Measurements from ENCODE around the gene TTBK2.
A peak's percentile ranks its signal among the peaks of the same experiment; 100 is the strongest.
"Not testable (repeated sequence)": the region's sequence is repeated elsewhere in the genome, so short reads cannot be mapped to it uniquely, and the experiment has no call there.

The TTBK2 gene

DNA sequence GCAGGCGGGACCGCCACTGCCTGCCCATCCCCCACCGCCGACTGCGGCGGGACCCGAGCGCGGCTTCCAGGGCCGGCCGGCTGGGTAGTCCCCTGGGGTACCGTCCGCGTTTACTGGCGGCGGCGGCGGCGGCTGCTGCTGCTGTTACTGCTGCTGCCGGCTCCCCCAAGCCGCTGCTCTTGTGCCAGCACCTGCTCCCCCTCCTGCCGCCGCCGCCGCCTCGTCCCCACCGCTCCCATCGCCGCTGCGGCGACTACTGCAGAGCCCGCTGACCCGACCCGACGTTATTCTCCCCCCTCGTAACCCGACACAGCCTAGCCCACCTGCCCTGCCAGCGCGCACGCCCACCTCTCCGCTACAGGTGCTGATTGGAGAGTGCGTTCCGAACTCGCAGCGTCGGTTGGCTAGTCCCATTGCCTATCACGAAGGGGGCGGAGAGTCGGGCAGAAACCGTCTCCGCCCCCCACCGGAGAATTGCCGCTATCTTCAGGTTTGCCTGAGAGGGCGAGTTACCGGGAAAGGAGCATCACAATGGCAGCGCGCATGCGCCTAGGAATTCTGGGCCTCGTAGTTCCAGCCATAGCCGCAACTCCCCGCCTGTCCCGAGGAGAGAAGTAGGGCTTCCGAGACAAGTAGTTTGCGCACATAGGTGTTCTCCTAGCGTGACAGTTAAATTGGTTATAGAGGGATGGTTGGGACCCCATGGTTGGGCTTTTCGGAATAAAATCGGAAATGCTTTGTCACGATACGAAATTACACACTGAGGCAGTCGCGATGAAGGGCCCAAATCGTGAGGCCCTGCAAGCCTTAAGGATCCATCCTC lies at the start of gene TTBK2:
Gene TTBK2 (minus strand): TSS at position 260 of the 823 bp plus-strand sequence. CDS start 42,161 bp downstream, outside the sequence.
- DNase-seq = peak; percentile 99

DNA sequence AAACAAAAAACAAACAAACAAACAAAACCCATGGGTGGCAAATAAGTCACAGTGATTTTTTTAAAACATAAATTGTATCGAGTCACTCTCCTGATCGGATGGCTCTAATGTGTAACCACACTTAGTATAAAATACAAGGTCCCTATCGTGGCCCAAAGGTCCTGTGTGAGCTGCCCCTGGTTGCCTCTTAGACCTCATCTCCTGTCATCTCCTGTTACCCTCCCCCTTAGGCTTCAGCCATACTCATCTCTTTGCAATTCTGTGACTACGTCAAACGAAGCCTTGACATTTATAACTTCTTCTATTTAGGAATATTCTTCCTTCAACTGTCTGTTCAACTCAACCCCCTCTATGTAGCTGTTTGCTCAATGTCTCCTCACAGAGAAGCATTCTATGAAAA lies 43.9 kb upstream of the TTBK2 start:
- DNase-seq = no peak

DNA sequence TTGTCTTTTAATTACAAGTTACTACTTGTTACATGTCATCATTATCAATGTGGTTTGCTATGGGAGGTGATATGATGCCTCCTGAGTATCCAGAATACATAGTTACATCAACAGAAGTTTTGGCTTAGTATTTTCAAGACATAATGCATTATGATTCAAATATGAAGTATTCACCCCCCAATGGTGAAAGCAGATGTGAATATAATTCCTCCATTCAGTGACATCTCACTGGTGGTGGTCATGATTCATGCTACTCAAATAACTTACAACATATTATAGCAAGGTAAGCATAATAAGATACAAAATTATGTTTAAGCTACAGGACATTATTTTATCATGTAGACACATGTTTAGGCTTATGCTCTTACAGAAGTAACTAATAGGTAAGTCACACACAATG lies 34.9 kb upstream of the TTBK2 start:
- DNase-seq = no peak

DNA sequence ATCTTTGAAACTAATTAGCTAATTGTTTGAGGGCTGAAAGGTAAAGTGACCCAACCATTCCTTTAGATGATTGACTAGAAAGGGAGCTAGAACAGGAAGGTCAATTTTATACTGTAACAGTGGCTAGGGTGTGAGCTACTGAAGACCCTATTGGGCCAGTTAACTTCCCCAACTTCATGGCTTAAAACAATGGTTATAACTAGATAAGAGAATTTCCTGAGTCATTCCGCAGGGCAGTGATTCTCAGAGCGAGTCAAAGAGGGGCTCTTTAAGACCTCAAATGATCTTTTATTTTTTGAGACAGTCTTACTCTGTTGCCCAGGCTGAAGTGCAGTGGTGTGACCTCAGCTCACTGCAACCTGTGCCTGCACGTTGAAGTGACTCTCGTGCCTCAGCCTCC lies 33.7 kb upstream of the TTBK2 start:
- no peak for DNase-seq

DNA sequence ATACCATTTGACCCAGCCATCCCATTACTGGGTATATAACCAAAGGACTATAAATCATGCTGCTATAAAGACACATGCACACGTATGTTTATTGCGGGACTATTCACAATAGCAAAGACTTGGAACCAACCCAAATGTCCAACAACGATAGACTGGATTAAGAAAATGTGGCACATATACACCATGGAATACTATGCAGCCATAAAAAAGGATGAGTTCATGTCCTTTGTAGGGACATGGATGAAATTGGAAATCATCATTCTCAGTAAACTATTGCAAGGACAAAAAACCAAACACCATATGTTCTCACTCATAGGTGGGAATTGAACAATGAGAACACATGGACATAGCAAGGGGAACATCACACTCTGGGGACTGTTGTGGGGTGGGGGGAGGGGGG lies 28.3 kb upstream of the TTBK2 start:
- DNase-seq = not testable (repeated sequence)

DNA sequence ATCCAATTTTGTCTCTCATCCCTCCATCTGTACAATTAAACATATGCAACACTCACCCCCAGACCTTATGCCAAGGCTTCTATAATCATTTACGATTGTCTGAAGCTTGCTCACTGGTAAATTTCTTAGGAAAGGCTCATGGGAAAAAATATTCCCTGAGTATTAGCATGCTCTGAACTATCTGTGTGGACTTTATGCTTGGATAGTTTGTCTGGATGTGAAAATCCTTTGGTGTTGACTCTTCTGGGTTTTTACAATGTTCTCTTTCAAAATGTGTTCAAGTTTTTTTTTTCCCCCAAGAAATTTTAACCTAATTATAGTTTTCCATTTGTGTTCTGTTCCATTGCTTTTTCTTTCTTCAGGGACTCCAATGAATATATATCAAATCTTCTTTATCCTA lies 19.9 kb upstream of the TTBK2 start:
- no peak for DNase-seq

DNA sequence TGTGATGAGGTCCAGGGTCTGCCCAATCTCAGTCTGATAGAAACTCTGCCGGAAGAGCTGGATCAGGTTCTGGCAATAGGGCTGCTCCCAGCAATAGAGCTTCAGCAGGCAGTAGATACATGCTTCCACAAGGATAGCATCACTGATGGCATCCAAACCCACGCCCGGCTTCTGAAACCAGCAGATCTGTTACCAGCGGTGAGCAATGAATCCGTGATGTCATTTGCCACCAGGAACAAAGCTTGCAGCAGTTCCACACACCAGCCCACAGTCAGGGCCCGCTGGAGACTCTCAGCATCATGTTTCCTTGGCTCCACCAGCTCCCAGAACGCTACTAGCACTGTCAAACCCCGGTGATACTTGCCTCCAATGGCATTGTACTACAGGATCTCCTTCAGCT lies 19.3 kb upstream of the TTBK2 start:
- no peak for DNase-seq

DNA sequence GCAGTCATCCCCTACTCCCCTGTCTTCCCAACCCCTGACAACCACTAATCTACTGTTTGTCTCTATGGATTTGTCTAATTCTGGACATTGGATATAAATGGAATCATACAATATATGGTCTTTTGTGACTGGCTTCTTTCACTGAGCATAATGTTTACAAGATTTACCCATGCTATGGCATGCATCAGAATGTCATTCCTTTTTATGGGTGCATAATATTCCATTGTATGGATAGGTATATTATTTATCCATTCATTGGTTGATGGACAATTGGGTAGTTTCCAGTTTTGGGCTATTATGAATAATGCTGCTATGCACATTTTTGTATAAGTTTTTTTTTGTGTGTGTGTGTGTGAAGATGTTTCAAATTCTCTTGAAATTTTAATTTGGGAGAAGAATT lies 16.6 kb upstream of the TTBK2 start:
- no peak for DNase-seq

DNA sequence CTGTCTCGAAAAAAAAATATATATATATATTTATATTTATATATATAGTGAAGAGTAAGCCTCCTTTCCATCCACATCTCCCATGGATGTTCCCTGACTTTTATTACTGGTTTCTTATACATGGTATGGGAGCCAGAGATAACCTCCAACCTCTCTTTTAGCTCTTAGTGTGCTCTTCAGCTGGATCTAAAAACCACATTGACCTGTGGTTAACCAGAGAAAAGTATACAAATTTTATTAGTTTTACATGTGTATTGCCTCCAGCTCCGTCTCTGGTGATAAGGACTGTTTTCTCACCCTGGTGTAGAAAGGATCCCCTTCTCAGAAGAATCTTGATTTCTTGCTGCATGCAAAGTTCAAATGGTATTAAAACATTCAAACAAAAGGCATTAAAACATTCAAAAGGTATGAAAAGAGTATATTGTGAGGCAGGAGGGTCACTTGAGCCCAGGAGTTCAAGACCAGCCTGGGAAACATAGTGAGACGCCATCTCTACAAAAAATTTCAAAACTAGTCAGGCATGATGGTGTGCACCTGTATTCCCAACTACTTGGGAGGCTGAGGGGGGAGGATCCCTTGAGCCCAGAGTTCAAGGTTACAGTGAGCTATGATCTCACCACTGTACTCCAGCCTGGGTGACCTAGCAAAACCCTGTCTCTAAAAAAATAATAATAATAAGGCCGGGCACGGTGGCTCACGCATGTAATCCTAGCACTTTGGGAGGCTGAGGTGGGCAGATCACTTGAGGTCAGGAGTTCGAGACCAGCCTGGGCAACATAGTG lies 13.5 kb upstream of the TTBK2 start:
- DNase-seq = no peak

DNA sequence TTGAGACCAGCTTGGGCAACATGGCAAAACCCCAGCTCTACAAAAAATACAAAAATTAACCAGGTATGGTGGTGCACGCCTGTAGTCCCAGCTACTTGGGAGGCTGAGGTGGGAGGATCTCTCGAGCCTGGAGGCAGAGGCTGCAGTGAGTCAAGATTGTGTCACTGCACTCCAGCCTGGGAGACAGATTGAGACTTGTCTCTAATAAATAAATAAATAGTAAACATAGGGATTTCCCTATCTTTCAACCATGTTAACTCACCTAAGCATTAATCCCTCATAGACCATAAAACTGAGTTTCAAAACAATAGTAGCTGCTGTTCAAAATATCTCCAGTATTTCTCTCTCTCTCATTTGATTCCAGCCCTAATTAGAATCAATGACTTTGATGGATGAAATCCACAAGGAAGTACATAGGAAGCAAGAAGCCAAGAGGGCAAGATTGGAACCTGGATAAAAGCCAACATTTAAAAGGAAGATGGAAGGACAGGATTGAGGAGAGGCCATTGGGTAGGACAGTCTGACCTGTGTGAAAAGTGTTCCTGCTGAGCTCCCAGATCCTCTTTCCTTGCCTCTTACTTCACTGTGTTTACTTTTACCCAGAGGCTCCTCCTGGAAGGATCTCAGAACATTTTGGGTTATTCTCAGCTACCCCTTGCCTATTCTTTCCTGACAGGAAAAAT lies 12.4 kb upstream of the TTBK2 start:
- no peak for DNase-seq

DNA sequence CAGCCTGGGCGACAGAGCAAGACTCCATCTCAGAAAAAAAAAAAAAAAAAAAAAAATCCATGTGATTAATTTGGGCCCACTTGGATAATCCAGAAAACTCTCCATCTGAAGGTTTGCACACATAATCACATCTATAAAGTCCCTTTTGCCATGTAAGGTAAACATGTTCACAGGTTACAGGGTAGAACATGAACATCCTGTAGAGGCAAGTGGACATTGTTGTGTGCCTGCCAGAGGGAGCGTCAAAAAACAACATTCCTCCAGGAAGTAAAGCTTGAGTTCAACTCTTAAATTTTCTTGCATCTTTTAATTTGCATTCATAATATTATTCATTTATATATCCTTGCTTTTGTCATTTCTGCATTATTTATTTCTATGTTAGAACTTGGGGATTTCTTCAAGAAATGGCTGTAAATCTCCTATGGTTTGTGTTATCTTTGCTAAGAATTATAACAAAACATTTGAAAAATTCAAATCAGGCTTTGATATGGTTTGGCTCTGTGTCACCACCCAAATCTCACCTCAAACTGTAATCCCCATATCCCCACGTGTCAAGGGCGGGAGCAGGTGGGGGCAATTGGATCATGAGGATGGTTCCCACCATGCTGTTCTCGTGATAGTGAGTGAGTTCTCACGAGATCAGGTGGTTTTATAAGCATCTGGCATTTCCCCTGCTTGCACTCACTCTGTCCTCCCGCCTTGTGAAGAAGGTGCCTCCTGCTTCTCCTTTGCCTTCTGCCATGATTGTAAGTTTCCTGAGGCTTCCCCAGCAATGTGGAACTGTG lies 11.3 kb upstream of the TTBK2 start:
- DNase-seq = no peak

DNA sequence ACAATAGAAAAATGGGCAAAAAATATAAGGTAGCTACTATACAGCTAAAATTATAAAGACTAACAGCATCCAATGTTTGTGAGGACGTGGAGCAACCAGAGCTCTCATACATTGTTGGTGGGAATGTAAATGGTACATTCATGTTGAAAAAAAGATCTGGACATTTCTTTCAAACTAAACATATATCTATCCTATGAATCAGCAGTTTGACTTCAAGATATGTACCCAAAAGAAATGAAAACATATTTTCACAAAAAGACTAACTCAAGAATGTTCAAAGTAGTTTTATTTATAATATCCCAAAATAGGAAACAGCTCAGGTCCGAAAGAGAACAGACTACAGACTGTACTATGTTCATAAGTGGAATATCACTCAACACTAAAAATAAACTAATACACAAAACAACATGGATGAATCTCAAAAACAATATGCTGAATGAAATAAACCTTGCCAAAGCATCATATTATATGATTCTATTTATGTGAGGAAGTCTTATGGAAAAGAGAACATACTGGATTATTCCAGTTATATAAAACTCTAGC lies 8.8 kb upstream of the TTBK2 start:
- DNase-seq = no peak

DNA sequence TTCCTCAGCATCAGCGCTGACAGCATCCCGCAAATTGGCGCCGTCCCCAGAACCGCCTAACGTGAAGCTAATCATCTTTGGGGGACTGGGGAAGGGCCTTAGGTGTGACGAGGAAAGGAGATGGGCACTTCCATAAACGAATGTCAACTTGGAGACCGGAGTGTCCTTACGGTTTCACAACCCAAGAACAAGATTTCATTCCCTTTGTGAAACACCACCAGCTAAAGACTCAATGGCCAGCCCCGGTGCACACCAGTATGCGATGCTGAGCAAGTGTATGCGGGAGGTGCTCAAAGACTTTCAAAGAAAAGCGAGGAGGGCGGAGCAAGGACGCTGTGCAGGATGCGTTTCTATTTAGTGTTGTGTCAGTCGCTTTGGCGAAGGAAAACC lies 759 bp upstream of the TTBK2 start:
- DNase-seq = peak; percentile 6

DNA sequence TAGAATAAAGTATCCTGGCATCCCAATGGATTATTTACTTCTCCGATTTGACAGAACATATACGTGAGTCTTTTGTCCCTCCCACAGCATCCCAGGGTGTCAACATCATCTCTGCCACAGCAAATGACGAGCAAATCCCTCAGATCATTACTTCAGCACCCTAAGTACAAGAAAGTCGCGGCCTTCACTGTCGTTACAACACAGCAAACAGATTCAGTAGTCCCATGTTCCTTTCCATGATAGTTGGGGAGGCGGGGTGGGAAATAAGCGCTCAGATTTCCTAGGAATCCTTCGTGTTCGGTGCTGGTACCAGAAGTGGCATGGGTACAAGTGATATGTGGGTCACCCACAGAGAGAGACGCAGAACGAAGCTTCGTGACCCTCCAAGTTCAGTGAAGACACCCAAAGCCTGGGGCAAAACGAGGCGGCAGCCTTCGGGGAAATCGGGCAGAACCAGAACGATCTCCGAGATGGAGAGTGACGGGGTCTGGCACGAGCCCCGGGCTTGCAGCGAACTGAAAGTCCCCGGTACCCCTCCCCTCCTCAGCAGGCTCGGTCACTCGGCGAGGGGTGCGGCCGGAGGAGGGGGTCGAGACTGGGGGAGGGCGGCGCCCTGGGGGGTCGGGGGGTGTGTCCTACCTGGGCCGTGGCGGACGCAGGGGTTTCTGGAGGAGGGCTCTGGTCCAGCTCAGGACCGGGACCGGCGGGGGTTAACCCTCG lies 619 bp downstream of the TTBK2 start:
- DNase-seq = no peak

DNA sequence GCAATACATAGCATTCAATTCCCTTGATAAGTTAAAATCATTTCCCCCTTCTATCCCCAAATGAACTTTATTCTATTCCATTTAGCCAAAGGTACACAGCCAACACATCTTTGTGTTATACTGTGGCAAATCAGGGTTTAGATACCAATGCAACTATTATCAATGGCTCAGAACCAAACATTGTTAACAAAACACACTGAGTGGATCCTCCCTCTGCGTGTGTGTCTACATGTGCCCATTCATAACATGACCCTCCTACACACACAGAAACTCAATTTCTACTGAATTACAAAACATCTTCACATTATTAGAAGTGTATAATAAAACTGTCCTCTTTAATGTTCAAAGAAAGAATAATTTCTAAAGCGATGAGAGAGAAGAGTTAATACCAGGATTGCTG lies 1.3 kb downstream of the TTBK2 start:
- DNase-seq = no peak

DNA sequence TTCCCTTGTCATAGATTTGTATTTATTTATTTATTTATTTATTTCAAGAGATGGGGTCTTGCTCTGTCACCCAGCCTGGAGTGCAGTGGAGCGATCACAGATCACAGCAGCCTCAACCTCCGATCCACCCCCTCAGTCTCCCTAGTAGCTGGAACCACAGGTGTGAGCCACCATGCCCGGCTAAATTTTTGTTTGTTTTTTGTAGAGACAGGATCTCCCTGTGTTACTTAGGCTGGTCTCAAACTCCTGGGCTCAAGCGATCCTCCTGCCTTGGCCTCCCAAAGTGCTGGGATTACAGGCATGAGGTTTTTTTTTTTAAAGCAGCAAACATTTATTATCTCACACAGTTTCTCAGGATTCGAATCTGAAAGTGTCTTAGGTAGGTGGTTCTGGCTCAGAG lies 2.5 kb downstream of the TTBK2 start:
- no peak for DNase-seq

DNA sequence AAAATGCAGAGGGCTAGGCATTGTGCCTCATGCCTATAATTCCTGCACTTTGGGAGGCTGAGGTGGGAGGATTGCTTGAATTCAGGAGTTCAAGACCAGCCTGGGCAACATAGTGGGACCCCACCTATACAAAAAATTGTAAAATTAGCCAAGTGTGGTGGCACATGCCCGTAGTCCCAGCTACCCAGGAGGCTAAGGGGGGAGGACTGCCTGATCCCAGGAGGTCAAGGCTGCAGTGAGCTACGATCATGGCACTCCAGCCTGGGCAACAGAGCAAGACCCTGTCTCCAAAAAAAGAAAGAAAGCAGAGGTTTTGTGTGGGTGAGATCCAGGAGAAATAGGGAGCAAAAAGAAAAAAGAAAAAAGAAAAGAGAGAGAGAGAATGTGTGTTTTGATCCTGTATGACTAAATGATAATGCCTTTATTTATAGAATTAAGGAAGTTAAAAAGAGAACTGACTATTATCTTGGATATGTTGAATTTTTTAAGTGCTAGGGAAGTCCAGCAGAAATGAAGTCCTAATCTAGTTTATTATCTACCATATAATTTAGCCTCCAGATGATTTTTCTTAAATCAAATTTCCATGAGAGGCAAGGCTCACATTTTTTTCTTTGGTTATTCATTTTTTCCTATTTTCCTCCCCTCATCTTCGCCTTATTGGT lies 4.8 kb downstream of the TTBK2 start:
- no peak for DNase-seq

DNA sequence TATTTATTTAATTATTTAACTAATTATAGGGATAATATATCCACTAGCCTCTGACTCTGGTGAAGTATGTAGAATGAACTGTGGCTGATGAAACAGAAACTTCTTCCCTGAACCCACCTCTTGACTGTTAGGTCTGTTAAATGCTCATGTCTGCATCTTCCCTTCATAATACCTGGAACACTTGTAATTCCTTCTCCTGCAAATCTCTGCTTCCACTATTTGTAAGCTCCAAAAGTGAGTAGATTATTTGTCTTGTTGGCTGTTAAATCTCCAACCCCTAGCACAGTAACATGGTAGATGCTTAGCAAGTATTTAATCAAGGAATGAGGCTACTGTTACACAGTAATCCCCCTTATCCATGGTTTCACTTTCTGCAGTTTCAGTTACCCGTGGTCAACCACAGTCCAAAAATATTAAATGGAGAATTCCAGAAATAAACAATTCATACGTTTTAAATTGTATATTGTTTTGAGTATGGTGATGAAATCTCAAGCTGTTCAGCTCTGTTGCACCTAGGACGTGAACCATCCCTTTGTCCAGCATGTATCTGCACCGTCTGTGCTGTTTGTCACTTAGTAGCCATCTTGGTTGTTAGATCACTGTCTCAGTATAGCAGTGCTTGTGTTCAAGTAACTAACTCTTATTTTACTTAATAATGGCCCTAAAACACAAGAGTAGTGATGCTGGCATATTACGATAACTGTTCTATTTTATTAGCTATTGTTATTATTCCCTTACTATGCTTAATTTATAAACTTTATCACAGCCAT lies 5.7 kb downstream of the TTBK2 start:
- no peak for DNase-seq

DNA sequence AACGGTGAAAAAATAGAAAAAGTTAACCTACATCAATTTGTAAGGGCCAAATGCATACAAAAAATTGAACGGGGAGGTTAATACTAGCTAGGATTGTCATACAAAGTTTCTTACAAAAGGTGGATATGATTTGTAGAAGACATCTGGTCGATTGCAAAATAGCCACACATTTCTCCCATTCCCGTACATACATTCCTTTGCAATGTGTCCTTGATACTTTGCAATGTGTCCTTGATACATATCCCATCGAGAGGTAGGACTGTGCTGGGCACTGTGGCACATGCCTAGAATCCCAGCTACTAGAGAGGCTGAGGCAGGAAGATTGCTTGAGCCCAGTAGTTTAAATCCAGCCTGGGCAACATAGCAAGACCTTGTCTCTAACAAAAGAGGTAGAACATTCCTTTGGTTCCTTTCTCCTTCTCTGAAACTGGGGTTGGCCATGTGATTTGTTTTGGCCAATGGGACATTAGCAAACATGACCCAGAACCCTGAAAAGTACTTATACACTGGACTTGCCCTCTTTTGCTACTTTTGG lies 9.5 kb downstream of the TTBK2 start:
- no peak for DNase-seq

DNA sequence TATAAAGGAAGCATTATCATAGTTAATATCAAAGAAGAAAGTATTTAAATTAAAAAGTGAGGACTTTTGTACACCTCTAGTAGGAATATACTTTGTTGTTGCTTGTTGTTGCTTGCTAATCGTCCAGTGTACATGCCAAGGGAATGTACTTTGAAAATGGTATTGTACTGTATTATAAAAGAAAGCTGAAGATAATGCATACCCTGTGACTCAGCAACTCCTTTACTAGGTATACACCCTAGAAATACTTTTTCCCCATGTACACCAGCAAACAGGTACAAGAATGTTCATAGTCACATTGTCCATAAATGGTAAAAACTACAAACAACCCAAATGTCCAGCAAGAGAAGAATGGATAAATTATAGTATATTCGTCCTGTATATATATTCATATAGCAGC lies 12.0 kb downstream of the TTBK2 start:
- DNase-seq = no peak

Measured in SHP77 treated with DMSO at 0.1 percent for 48 hours (cell line).